Measurements from ENCODE around the gene KDM6B. TPM values are rescaled to one million over a fixed set of nuclear protein-coding genes. Genes with fewer than 3 reads are reported as not detected.

Gene KDM6B
- total RNA-seq, 1 donor from 2014 or later = 39.7 TPM

- intact Hi-C loops (cut with micrococcal nuclease) = loop anchor here (5.0 to 10.0 kb wide), 10 partner anchors 282 to 1188 kb away; partner anchors contain the start of genes C17orf100, CTDNEP1, ELP5 and HES7
Observed at GRCh38 chr17:7839876-7840261, 5.9 kb downstream of the KDM6B start.

- intact Hi-C loops (cut with micrococcal nuclease) = loop anchor here (5.0 to 10.0 kb wide), 9 partner anchors 282 to 1188 kb away; partner anchors contain the start of genes C17orf100, CTDNEP1, ELP5 and HES7
Observed at GRCh38 chr17:7840441-7840840, 6.4 kb downstream of the KDM6B start.

- intact Hi-C loops (cut with micrococcal nuclease) = loop anchor here (5.0 to 10.0 kb wide), 9 partner anchors 281 to 1189 kb away; partner anchors contain the start of genes C17orf100, CTDNEP1, ELP5 and HES7
Observed at GRCh38 chr17:7840875-7841274, 6.9 kb downstream of the KDM6B start.

GRCh38 chr17:7841396-7841914, 7.4 kb downstream of the KDM6B start:
- intact Hi-C loops (cut with micrococcal nuclease) = loop anchor here (5.0 to 10.0 kb wide), 9 partner anchors 281 to 1189 kb away; partner anchors contain the start of genes C17orf100, CTDNEP1, ELP5 and HES7

GRCh38 chr17:7841915-7842379, 7.9 kb downstream of the KDM6B start:
- intact Hi-C loops (cut with micrococcal nuclease) = loop anchor here (1.0 to 10.0 kb wide), 16 partner anchors 9 to 1190 kb away; partner anchors contain the start of genes C17orf100, CTC1, CTDNEP1 and ELP5

- intact Hi-C loops (cut with micrococcal nuclease) = loop anchor here (1.0 to 10.0 kb wide), 17 partner anchors 9 to 1190 kb away; partner anchors contain the start of genes C17orf100, CTC1, CTDNEP1 and EIF5A
Observed at GRCh38 chr17:7842380-7843256, 8.6 kb downstream of the KDM6B start.

GRCh38 chr17:7843257-7843535, 9.2 kb downstream of the KDM6B start:
- intact Hi-C loops (cut with micrococcal nuclease) = loop anchor here (1.0 to 10.0 kb wide), 15 partner anchors 228 to 1191 kb away; partner anchors contain the start of genes C17orf100, CTC1, CTDNEP1 and EIF5A

- intact Hi-C loops (cut with micrococcal nuclease) = loop anchor here (1.0 to 10.0 kb wide), 19 partner anchors 8 to 1191 kb away; partner anchors contain the start of genes C17orf100, CHD3, CTC1 and CTDNEP1
Observed at GRCh38 chr17:7843536-7844291, 9.7 kb downstream of the KDM6B start.

- intact Hi-C loops (cut with micrococcal nuclease) = loop anchor here (1.0 to 10.0 kb wide), 13 partner anchors 9 to 1192 kb away; partner anchors contain the start of genes C17orf100, CHD3, CTDNEP1 and ELP5
Observed at GRCh38 chr17:7844292-7845154, 10.5 kb downstream of the KDM6B start.

GRCh38 chr17:7845359-7846062, 11.5 kb downstream of the KDM6B start:
- intact Hi-C loops (cut with micrococcal nuclease) = loop anchor here (2.0 to 10.0 kb wide), 2 partner anchors 311 to 539 kb away; partner anchors contain the start of gene RPL26

GRCh38 chr17:7846063-7846735, 12.2 kb downstream of the KDM6B start:
- intact Hi-C loops (cut with micrococcal nuclease) = loop anchor here (10.0 kb wide), 1 partner anchor 539 kb away; the partner anchor contains the start of gene RPL26

GRCh38 chr17:7846765-7847661, 13.0 kb downstream of the KDM6B start:
- intact Hi-C loops (cut with micrococcal nuclease) = loop anchor here (10.0 kb wide), 1 partner anchor 538 kb away; the partner anchor contains the start of gene RPL26

- intact Hi-C loops (cut with micrococcal nuclease) = loop anchor here (10.0 kb wide), 1 partner anchor 537 kb away; the partner anchor contains the start of gene RPL26
Observed at GRCh38 chr17:7848131-7848579, 14.1 kb downstream of the KDM6B start.

GRCh38 chr17:7848739-7849129, 14.7 kb downstream of the KDM6B start:
- intact Hi-C loops (cut with micrococcal nuclease) = loop anchor here (10.0 kb wide), 1 partner anchor 536 kb away; the partner anchor contains the start of gene RPL26

GRCh38 chr17:7849130-7849750, 15.2 kb downstream of the KDM6B start:
- intact Hi-C loops (cut with micrococcal nuclease) = loop anchor here (10.0 kb wide), 1 partner anchor 536 kb away; the partner anchor contains the start of gene RPL26

- intact Hi-C loops (cut with micrococcal nuclease) = loop anchor here (10.0 kb wide), 2 partner anchors 535 to 585 kb away; partner anchors contain the start of genes NDEL1 and RPL26
Observed at GRCh38 chr17:7849751-7850504, 15.9 kb downstream of the KDM6B start.
